ENCODE data around the gene UNC5B. TPM values are rescaled to one million over a fixed set of nuclear protein-coding genes. Genes with fewer than 3 reads are reported as not detected.

The UNC5B gene
- total RNA-seq, 2 donors from 2014 or later = 0.08 TPM; not detected in 1

- Mint-ChIP-seq H3K4me3 (no peak overlapping the region), H3K9me3 (no peaks in the 10 kb centered on the region), H3K27ac (no peak overlapping the region), H3K4me1 (ENCODE audit: low read depth in 2 of 2) (no peaks in the 10 kb centered on the region), H3K36me3 (no peaks in the 10 kb centered on the region), H3K27me3 (peaks cover 0 to 10% of the 10 kb centered on the region in 2 donors)
- DNase-seq (ENCODE audit: low spot score) = no peak
- ATAC-seq = no peak
Observed at GRCh38 chr10:71243756-71244395, 31.5 kb downstream of the UNC5B start.

DNA sequence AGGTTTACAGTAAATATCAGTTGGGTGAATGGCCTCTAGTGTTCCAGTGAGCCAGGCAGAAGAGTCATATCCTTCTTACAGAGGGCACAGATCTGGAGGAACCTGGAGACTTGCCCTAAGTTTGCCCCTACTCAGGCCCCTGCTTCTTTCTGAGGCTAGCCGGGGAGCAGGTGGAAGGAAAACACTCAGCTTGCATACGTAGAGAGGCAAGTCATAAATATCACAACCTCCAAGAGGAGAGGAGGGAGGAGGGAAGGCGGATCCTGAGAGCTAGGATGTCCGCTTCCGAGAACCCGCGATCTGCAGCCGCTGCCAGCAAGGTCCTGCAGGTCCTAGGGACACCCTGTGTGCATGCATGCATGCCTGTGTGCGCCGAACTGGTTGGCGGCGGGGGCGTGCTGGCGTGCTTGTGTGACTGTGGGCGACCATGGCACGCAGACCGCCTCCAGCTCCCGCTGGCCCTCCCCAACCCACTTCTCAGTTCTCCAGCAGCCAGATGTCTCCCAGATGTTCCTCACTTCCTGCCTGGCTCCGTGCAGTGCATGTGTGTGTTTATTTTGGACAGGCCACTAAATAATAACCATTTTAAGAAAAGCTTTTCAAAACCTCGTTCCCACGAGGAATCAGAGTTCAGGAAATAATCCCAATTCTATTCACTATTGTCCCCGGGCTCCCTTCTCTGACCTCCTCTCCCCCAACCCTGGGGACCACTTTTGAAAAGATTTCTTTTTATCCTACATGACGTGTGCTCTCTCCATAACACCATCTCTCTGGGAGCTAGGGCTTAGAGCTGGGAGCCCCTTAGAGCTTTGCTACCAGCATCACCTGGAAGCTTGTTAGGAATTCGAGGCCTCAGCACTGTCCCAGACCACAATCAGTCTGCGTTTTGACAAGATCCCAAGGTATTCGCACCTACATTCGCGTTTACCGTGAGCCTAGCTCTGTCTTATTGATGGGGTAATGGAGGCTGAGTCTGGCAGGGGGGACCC lies 32.4 kb downstream of the UNC5B start:
- Mint-ChIP-seq H3K27me3 (peaks cover 0 to 12% of the 10 kb centered on the region in 2 donors), H3K27ac (no peak overlapping the region), H3K36me3 (no peaks in the 10 kb centered on the region), H3K4me3 (no peak overlapping the region), H3K4me1 (ENCODE audit: low read depth in 2 of 2) (no peaks in the 10 kb centered on the region), H3K9me3 (no peaks in the 10 kb centered on the region)
- ATAC-seq (no peak), DNase-seq (ENCODE audit: low spot score) (no peak)

DNA sequence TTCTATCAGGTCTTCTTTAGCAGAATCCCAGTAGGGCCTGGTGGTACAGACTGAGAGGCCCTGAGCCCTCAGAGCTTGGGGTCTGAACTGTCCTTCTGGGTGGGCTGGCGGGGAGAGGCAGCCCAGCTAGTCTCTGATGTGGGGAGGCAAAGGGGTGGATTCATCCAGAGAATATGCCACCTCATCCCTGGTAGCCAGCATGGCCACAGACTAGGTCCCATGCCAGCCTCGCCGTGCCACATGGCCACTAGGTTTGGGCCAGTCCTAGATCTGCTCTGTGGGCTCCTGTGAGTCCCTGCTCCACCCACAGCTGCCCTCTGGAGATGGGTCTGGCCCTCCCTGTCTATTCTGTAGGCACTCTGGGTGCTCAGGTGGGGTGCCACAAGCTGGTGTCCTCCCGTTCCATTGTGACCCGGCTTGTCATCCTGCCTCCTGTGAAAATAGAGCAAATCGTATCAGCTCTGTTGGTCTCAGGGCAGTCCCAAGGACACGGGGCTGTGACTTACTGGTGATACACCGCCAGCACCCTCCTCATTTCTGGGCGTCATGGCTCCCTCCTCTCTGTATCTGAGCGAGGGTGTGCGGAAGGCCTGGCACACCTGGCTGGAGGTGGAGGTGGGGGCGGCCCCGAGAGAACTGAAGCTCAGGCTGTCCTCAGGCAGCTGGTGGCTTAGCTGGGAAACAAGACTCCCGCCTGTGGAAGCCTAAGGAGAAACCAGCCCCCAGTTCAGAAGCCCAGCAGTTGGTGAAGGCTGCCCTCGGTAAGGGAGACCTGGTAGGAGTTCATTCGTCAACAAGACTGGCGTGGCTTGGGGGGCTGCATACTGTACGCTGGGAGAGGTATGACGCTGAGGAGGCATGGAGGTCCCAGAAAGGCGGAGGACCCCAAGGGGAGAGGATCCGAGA lies 33.3 kb downstream of the UNC5B start:
- no peak for ATAC-seq
- peaks cover 0 to 12% of the 10 kb centered on the region in 2 donors for H3K27me3 Mint-ChIP-seq
- H3K27ac Mint-ChIP-seq = no peak overlapping the region
- DNase-seq (ENCODE audit: low spot score) = no peak
- H3K4me3 Mint-ChIP-seq = no peak overlapping the region
- H3K9me3 Mint-ChIP-seq = no peaks in the 10 kb centered on the region
- H3K4me1 Mint-ChIP-seq (ENCODE audit: low read depth in 2 of 2) = no peaks in the 10 kb centered on the region
- no peaks in the 10 kb centered on the region for H3K36me3 Mint-ChIP-seq

- ATAC-seq (no peak), DNase-seq (ENCODE audit: low spot score) (no peak)
- peaks cover 0 to 12% of the 10 kb centered on the region in 2 donors for H3K27me3 Mint-ChIP-seq
- no peaks in the 10 kb centered on the region for H3K36me3 Mint-ChIP-seq
- no peaks in the 10 kb centered on the region for H3K9me3 Mint-ChIP-seq
- no peak overlapping the region for H3K27ac Mint-ChIP-seq
- H3K4me3 Mint-ChIP-seq = no peak overlapping the region
- no peaks in the 10 kb centered on the region for H3K4me1 Mint-ChIP-seq (ENCODE audit: low read depth in 2 of 2)
Observed at GRCh38 chr10:71246591-71247413, 34.4 kb downstream of the UNC5B start.

GRCh38 chr10:71247414-71247705 lies 35.0 kb downstream of the UNC5B start:
- no peak for ATAC-seq
- no peak for DNase-seq (ENCODE audit: low spot score)
- no peaks in the 10 kb centered on the region for H3K36me3 Mint-ChIP-seq
- no peak overlapping the region for H3K27ac Mint-ChIP-seq
- H3K4me3 Mint-ChIP-seq = no peak overlapping the region
- H3K9me3 Mint-ChIP-seq = no peaks in the 10 kb centered on the region
- H3K27me3 Mint-ChIP-seq = peaks cover 0 to 12% of the 10 kb centered on the region in 2 donors
- H3K4me1 Mint-ChIP-seq (ENCODE audit: low read depth in 2 of 2) = no peaks in the 10 kb centered on the region

DNA sequence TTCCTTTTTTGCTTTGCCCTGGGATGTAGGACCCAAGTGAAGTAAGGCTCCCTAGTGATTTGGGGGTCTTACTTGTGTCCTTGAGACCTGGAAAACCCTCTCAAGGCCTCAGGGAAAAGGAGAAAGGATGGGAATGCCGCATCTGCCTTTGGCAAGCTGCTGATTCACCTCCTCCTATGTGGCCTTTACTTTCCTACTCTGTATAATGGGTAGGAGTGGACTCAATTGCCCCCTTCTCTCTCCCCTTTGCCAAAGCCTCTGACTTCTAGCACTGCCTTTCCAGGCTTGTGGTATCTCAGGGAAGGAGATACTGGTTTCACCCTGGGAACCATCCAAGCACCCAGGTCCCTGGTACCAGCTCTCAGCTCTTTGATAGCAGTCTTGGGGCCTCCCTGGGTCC lies 35.4 kb downstream of the UNC5B start:
- no peak for DNase-seq (ENCODE audit: low spot score)
- Mint-ChIP-seq H3K4me3 (no peak overlapping the region), H3K9me3 (no peaks in the 10 kb centered on the region), H3K36me3 (no peaks in the 10 kb centered on the region), H3K4me1 (ENCODE audit: low read depth in 2 of 2) (no peaks in the 10 kb centered on the region), H3K27ac (no peak overlapping the region), H3K27me3 (peaks cover 0 to 12% of the 10 kb centered on the region in 2 donors)
- ATAC-seq = no peak

GRCh38 chr10:71248210-71248609 lies 35.8 kb downstream of the UNC5B start:
- Mint-ChIP-seq H3K27me3 (peaks cover 0 to 12% of the 10 kb centered on the region in 2 donors), H3K4me3 (no peak overlapping the region), H3K4me1 (ENCODE audit: low read depth in 2 of 2) (no peaks in the 10 kb centered on the region), H3K27ac (no peak overlapping the region), H3K36me3 (no peaks in the 10 kb centered on the region), H3K9me3 (no peaks in the 10 kb centered on the region)
- no peak for ATAC-seq
- no peak for DNase-seq (ENCODE audit: low spot score)

GRCh38 chr10:71249996-71250395 lies 37.6 kb downstream of the UNC5B start:
- H3K27me3 Mint-ChIP-seq = peaks cover 0 to 6% of the 10 kb centered on the region in 2 donors
- no peak for ATAC-seq
- no peaks in the 10 kb centered on the region for H3K36me3 Mint-ChIP-seq
- H3K9me3 Mint-ChIP-seq = no peaks in the 10 kb centered on the region
- H3K4me3 Mint-ChIP-seq = no peak overlapping the region
- no peak overlapping the region for H3K27ac Mint-ChIP-seq
- no peak for DNase-seq (ENCODE audit: low spot score)
- H3K4me1 Mint-ChIP-seq (ENCODE audit: low read depth in 2 of 2) = no peaks in the 10 kb centered on the region

DNA sequence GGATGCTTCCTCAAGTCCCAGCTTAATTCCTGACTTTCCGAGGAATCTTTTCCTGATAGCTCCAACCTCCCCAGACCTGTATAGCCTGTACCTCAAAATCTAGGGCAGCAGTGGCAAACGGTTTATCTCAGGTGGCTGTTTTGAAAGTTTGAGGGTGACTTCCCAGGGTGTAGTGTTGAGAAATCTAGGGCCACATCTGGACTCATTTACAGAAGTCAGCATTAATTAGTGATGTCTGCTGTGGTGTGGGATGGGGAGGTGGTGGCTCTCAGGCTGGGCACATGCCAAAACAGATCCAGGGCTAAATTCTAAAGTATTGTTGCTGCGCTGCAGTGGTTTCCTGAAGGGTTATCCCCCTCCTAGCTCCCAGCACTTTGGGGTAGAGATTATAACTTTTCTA lies 38.0 kb downstream of the UNC5B start:
- peaks cover 0 to 4% of the 10 kb centered on the region in 2 donors for H3K27me3 Mint-ChIP-seq
- H3K27ac Mint-ChIP-seq = no peak overlapping the region
- no peak overlapping the region for H3K4me3 Mint-ChIP-seq
- no peaks in the 10 kb centered on the region for H3K36me3 Mint-ChIP-seq
- no peak for ATAC-seq
- no peaks in the 10 kb centered on the region for H3K9me3 Mint-ChIP-seq
- no peak for DNase-seq (ENCODE audit: low spot score)
- H3K4me1 Mint-ChIP-seq (ENCODE audit: low read depth in 2 of 2) = no peaks in the 10 kb centered on the region

DNA sequence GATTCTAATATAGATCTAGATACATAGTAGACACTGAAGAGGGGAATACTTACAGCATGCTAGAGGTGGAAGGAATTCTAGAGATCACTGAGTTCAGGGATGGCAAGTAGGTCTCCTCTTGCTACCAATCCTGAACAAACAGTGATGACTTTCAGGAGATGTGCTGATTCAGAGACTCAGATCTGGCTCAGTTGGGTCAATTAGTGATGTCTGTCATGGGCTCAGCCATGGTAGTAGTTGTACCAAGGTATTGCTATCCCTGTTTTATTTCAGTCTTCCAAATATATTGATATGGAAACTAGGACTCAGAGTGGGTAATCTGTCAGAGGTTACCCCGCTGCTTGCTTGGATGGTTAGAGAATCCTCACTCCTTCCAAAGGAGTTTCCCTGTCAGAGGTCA lies 38.5 kb downstream of the UNC5B start:
- DNase-seq (ENCODE audit: low spot score) (no peak), ATAC-seq (no peak)
- Mint-ChIP-seq H3K4me3 (no peak overlapping the region), H3K36me3 (no peaks in the 10 kb centered on the region), H3K27ac (no peak overlapping the region), H3K4me1 (ENCODE audit: low read depth in 2 of 2) (no peaks in the 10 kb centered on the region), H3K27me3 (peaks cover 0 to 4% of the 10 kb centered on the region in 2 donors), H3K9me3 (no peaks in the 10 kb centered on the region)

GRCh38 chr10:71251319-71251718 lies 38.9 kb downstream of the UNC5B start:
- Mint-ChIP-seq H3K27me3 (peaks cover 0 to 4% of the 10 kb centered on the region in 2 donors), H3K27ac (no peak overlapping the region), H3K4me3 (no peak overlapping the region), H3K9me3 (no peaks in the 10 kb centered on the region), H3K36me3 (no peaks in the 10 kb centered on the region), H3K4me1 (ENCODE audit: low read depth in 2 of 2) (no peaks in the 10 kb centered on the region)
- no peak for ATAC-seq
- DNase-seq (ENCODE audit: low spot score) = no peak

- Mint-ChIP-seq H3K9me3 (no peaks in the 10 kb centered on the region), H3K4me1 (ENCODE audit: low read depth in 2 of 2) (no peaks in the 10 kb centered on the region), H3K27ac (no peak overlapping the region), H3K36me3 (no peaks in the 10 kb centered on the region), H3K4me3 (no peak overlapping the region), H3K27me3 (peaks cover 0 to 4% of the 10 kb centered on the region in 2 donors)
- DNase-seq (ENCODE audit: low spot score) (no peak), ATAC-seq (no peak)
Observed at GRCh38 chr10:71252220-71252619, 39.9 kb downstream of the UNC5B start.

Measured in natural killer cell treated with Interleukin-12 subunit alpha and Interleukin-12 subunit beta and Interleukin-15 and Interleukin-18, amount 100 ng/mL, for 72 hours (primary cell).